H54 (cell line): ENCODE measurements around the gene SERPINA1.
"Not testable (repeated sequence)": the region's sequence is repeated elsewhere in the genome, so short reads cannot be mapped to it uniquely, and the experiment has no call there.

Source experiments
- DNase-seq: peaks from one replicate; pipeline ENCODE4 v3.0.0; 2011; ENCODE audit warnings: low spot score, mixed read lengths; ENCODE audit not compliant: insufficient read length
- FAIRE-seq: peaks from 3 replicates; lab custom pipeline; 2011; peaks lifted over from hg19 to GRCh38; lab: Jason Lieb, UNC
- POLR2A ChIP-seq: IDR thresholded peaks from 2 replicates; pipeline ENCODE4 v1.6.1; 2011; ENCODE audit warnings: low read depth, mild to moderate bottlenecking, low read length

SERPINA1 gene

GRCh38 chr14:94375552-94376107 is 12.8 kb downstream of the SERPINA1 start:
- TF ChIP-seq POLR2A, result no peak
- DNase-seq (no peak), FAIRE-seq (no peak)

- no peak for DNase-seq
- no peak for TF ChIP-seq POLR2A
- no peak for FAIRE-seq
These were observed 13.6 kb downstream of the SERPINA1 start for GRCh38 chr14:94374749-94375260.

- TF ChIP-seq POLR2A, result no peak
- no peak for FAIRE-seq
- no peak for DNase-seq
These were observed 14.3 kb downstream of the SERPINA1 start for GRCh38 chr14:94374116-94374515.

- DNase-seq (peak; percentile 74), FAIRE-seq (no peak)
- no peak for TF ChIP-seq POLR2A
These were observed 14.7 kb downstream of the SERPINA1 start for GRCh38 chr14:94373708-94374107.

- no peak for DNase-seq
- no peak for FAIRE-seq
- no peak for TF ChIP-seq POLR2A
These were observed 16.3 kb downstream of the SERPINA1 start for GRCh38 chr14:94372021-94372605.

- no peak for FAIRE-seq
- no peak for TF ChIP-seq POLR2A
- DNase-seq, result no peak
These were observed 17.9 kb downstream of the SERPINA1 start for GRCh38 chr14:94370524-94370910.

- DNase-seq, FAIRE-seq: not testable (repeated sequence)
These were observed 18.5 kb downstream of the SERPINA1 start for GRCh38 chr14:94369766-94370523.

GRCh38 chr14:94368956-94369355 is 19.4 kb downstream of the SERPINA1 start:
- DNase-seq (no peak), FAIRE-seq (no peak)
- no peak for TF ChIP-seq POLR2A

- FAIRE-seq (no peak), DNase-seq (no peak)
- TF ChIP-seq POLR2A, result no peak
These were observed 20.2 kb downstream of the SERPINA1 start for GRCh38 chr14:94368243-94368590.

GRCh38 chr14:94367347-94368242 is 20.8 kb downstream of the SERPINA1 start:
- FAIRE-seq, result no peak
- TF ChIP-seq POLR2A, result no peak
- DNase-seq, result no peak

- DNase-seq (no peak), FAIRE-seq (no peak)
- TF ChIP-seq POLR2A, result no peak
These were observed 22.1 kb downstream of the SERPINA1 start, which contains the start of gene SERPINA2 for GRCh38 chr14:94366146-94366915. Gene SERPINA2, minus strand, starts transcription at chr14:94366698.

GRCh38 chr14:94365624-94366023 is 22.8 kb downstream of the SERPINA1 start:
- FAIRE-seq, result no peak
- DNase-seq, result no peak
- TF ChIP-seq POLR2A, result no peak

- FAIRE-seq (no peak), DNase-seq (no peak)
- no peak for TF ChIP-seq POLR2A
These were observed 23.4 kb downstream of the SERPINA1 start for GRCh38 chr14:94364964-94365363.

- DNase-seq, result no peak
- FAIRE-seq, result no peak
- TF ChIP-seq POLR2A, result no peak
These were observed 24.4 kb downstream of the SERPINA1 start for GRCh38 chr14:94364037-94364436.
